Endothelial cell of umbilical vein (primary cell): Measurements from ENCODE around the gene ATAD2B.

Experiments used
- EZH2 ChIP-seq: IDR thresholded peaks from 2 replicates; pipeline ENCODE4 v1.6.1; 2012; ENCODE audit warnings: borderline replicate concordance, low read depth, mild to moderate bottlenecking, moderate library complexity, low read length, inconsistent platforms; ENCODE audit not compliant: severe bottlenecking
- FOS ChIP-seq: IDR thresholded peaks from 2 replicates; pipeline ENCODE4 v1.6.1; 2011; ENCODE audit warnings: mild to moderate bottlenecking, low read length, moderate library complexity, borderline replicate concordance; ENCODE audit not compliant: insufficient read depth
- JUN ChIP-seq: IDR thresholded peaks from 2 replicates; pipeline ENCODE4 v1.6.1; 2011; ENCODE audit warnings: borderline replicate concordance, low read depth; ENCODE audit not compliant: insufficient read length, insufficient read depth
- MAX ChIP-seq: IDR thresholded peaks from 2 replicates; pipeline ENCODE4 v1.6.1; 2011; ENCODE audit not compliant: insufficient read depth, insufficient read length
- MYC ChIP-seq: IDR thresholded peaks from one replicate; pipeline ENCODE4 v1.6.1; 2011; ENCODE audit warnings: mild to moderate bottlenecking, low read depth, low read length
- POLR2A ChIP-seq: IDR thresholded peaks from 2 replicates; pipeline ENCODE4 v1.6.1; 2012; ENCODE audit warnings: low read depth, mild to moderate bottlenecking, control low read depth, low read length
- POLR2AphosphoS5 ChIP-seq: IDR thresholded peaks from 2 replicates; pipeline ENCODE4 v1.6.1; 2012; ENCODE audit warnings: low read depth, mild to moderate bottlenecking, control low read depth, low read length, moderate library complexity; ENCODE audit not compliant: insufficient read depth
- TF ChIP-seq, protein P1 (sequence below), 2 donors: IDR thresholded peaks; 1 replicate in 1 of 2; 2 replicates in 1 of 2; pipeline ENCODE4 v1.5.1; 2011; ENCODE audit warnings: low read length in 2 of 2, mild to moderate bottlenecking in 2 of 2, moderate library complexity in 2 of 2, control low read depth in 1 of 2, inconsistent platforms in 1 of 2, low read depth in 1 of 2; ENCODE audit not compliant: insufficient read depth in 1 of 2; ENCODE audit errors: extremely low read depth in 1 of 2

- TF ChIP-seq, protein P1, sequence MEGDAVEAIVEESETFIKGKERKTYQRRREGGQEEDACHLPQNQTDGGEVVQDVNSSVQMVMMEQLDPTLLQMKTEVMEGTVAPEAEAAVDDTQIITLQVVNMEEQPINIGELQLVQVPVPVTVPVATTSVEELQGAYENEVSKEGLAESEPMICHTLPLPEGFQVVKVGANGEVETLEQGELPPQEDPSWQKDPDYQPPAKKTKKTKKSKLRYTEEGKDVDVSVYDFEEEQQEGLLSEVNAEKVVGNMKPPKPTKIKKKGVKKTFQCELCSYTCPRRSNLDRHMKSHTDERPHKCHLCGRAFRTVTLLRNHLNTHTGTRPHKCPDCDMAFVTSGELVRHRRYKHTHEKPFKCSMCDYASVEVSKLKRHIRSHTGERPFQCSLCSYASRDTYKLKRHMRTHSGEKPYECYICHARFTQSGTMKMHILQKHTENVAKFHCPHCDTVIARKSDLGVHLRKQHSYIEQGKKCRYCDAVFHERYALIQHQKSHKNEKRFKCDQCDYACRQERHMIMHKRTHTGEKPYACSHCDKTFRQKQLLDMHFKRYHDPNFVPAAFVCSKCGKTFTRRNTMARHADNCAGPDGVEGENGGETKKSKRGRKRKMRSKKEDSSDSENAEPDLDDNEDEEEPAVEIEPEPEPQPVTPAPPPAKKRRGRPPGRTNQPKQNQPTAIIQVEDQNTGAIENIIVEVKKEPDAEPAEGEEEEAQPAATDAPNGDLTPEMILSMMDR (IDR thresholded peaks at IDR 0.05; ENCODE audit: extremely low read depth in 1 of 2, insufficient read depth in 1 of 2, low read depth in 1 of 2, low read length in 2 of 2): no peak
- TF ChIP-seq EZH2 (no peak), POLR2A (no peak), MYC (no peak), POLR2AphosphoS5 (no peak), MAX (no peak), JUN (no peak), FOS (no peak)
These were observed 117.8 kb downstream of the ATAD2B start for GRCh38 chr2:23809150-23809549.
